GM18520 (cell line): Measurements from ENCODE around the gene GAL.
"Not testable (repeated sequence)": the region's sequence is repeated elsewhere in the genome, so short reads cannot be mapped to it uniquely, and the experiment has no call there.

Experiments
- ATAC-seq: cut with Tn5 transposase; IDR thresholded peaks from one replicate; pipeline ENCODE4 v1.9.1; 2021; ENCODE audit not compliant: unreplicated experiment

Gene GAL

GRCh38 chr11:68684385-68685356, at the start of gene GAL:
Gene GAL, plus strand, starts transcription at chr11:68684544. Its CDS starts 380 bp downstream, at chr11:68684924.
- no peak for ATAC-seq

- not testable (repeated sequence) for ATAC-seq
Measured at GRCh38 chr11:68634606-68635005, 49.7 kb upstream of the GAL start.

GRCh38 chr11:68635172-68635571, 49.2 kb upstream of the GAL start:
- not testable (repeated sequence) for ATAC-seq

- not testable (repeated sequence) for ATAC-seq
Measured at GRCh38 chr11:68635883-68636282, 48.5 kb upstream of the GAL start.

GRCh38 chr11:68639322-68639721, 45.0 kb upstream of the GAL start:
- ATAC-seq = not testable (repeated sequence)

GRCh38 chr11:68641880-68642279, 42.5 kb upstream of the GAL start:
- ATAC-seq = no peak

- no peak for ATAC-seq
Measured at GRCh38 chr11:68643585-68643984, 40.8 kb upstream of the GAL start.

- ATAC-seq = no peak
Measured at GRCh38 chr11:68646832-68647231, 37.5 kb upstream of the GAL start.

- ATAC-seq = no peak
Measured at GRCh38 chr11:68649851-68650555, 34.3 kb upstream of the GAL start.

- ATAC-seq = no peak
Measured at GRCh38 chr11:68650801-68651200, 33.5 kb upstream of the GAL start.

GRCh38 chr11:68651208-68651984, 32.9 kb upstream of the GAL start:
- ATAC-seq = no peak

- ATAC-seq = no peak
Measured at GRCh38 chr11:68651985-68652682, 32.2 kb upstream of the GAL start.

- ATAC-seq = no peak
Measured at GRCh38 chr11:68652683-68653156, 31.6 kb upstream of the GAL start.

GRCh38 chr11:68653486-68654430, 30.6 kb upstream of the GAL start:
- ATAC-seq = no peak

GRCh38 chr11:68654978-68655377, 29.4 kb upstream of the GAL start:
- ATAC-seq = no peak

- no peak for ATAC-seq
Measured at GRCh38 chr11:68655406-68655805, 28.9 kb upstream of the GAL start.

- no peak for ATAC-seq
Measured at GRCh38 chr11:68655806-68656205, 28.5 kb upstream of the GAL start.

GRCh38 chr11:68657021-68657780, 27.1 kb upstream of the GAL start:
- ATAC-seq = no peak

- ATAC-seq = no peak
Measured at GRCh38 chr11:68658097-68658496, 26.2 kb upstream of the GAL start.
